Effector memory CD8-positive, alpha-beta T cell (primary cell): ENCODE data around the gene ABCD2.
"Not testable (repeated sequence)": the region's sequence is repeated elsewhere in the genome, so short reads cannot be mapped to it uniquely, and the experiment has no call there.

ENCODE experiments used
- ATAC-seq: fragments of 150-1000 bp; cut with Tn5 transposase; replicated peaks from 2 replicates; pipeline ENCODE4 v1.10.0; 2021; ENCODE audit warnings: mild to moderate bottlenecking, moderate library complexity
- DNase-seq, 3 experiments: peaks; one replicate each; pipeline ENCODE4 v3.0.0; 2021
- H3K27ac Mint-ChIP-seq, 2 donors: one replicate each; pipeline ENCODE4 v1.8.0; 2022; ENCODE audit warnings: mild to moderate bottlenecking in 2 of 2, mixed read lengths in 2 of 2, moderate library complexity in 2 of 2
- H3K27me3 Mint-ChIP-seq, 2 donors: one replicate each; pipeline ENCODE4 v1.8.0; 2022; ENCODE audit warnings: mixed read lengths in 2 of 2
- H3K36me3 Mint-ChIP-seq: one replicate; pipeline ENCODE4 v1.8.0; 2022; ENCODE audit warnings: mild to moderate bottlenecking, moderate library complexity, mixed read lengths; ENCODE audit not compliant: insufficient read depth
- H3K4me1 Mint-ChIP-seq, 2 donors: one replicate each; pipeline ENCODE4 v1.8.0; 2022; ENCODE audit warnings: low read depth in 2 of 2, mixed read lengths in 2 of 2
- H3K4me3 Mint-ChIP-seq, 2 donors: one replicate each; pipeline ENCODE4 v1.8.0; 2022; ENCODE audit warnings: mild to moderate bottlenecking in 2 of 2, mixed read lengths in 2 of 2, moderate library complexity in 2 of 2
- H3K9me3 Mint-ChIP-seq, 2 donors: one replicate each; pipeline ENCODE4 v1.8.0; 2022; ENCODE audit warnings: mixed read lengths in 2 of 2

ABCD2 gene

GRCh38 chr12:39605501-39605900, 14.1 kb downstream of the ABCD2 start:
- no peaks in the 10 kb centered on the region for H3K9me3 Mint-ChIP-seq
- H3K36me3 Mint-ChIP-seq: peaks cover 38% of the 10 kb centered on the region
- H3K27me3 Mint-ChIP-seq: no peaks in the 10 kb centered on the region
- H3K27ac Mint-ChIP-seq: peak overlapping the region; percentile 4 to 47
- no peak overlapping the region for H3K4me3 Mint-ChIP-seq
- DNase-seq: no peak
- no peak for ATAC-seq
- peaks cover 5 to 25% of the 10 kb centered on the region in 2 donors for H3K4me1 Mint-ChIP-seq

- H3K36me3 Mint-ChIP-seq: peaks cover 55% of the 10 kb centered on the region
- no peaks in the 10 kb centered on the region for H3K27me3 Mint-ChIP-seq
- DNase-seq (no peak), ATAC-seq (no peak)
- no peaks in the 10 kb centered on the region for H3K9me3 Mint-ChIP-seq
- H3K4me3 Mint-ChIP-seq: no peak overlapping the region
- no peak overlapping the region for H3K27ac Mint-ChIP-seq
- peaks cover 2 to 19% of the 10 kb centered on the region in 2 donors for H3K4me1 Mint-ChIP-seq
Measured at GRCh38 chr12:39603065-39603464, 16.5 kb downstream of the ABCD2 start.

GRCh38 chr12:39601951-39602350, 17.7 kb downstream of the ABCD2 start:
- not testable (repeated sequence) for H3K9me3 Mint-ChIP-seq, H3K4me3 Mint-ChIP-seq, H3K27ac Mint-ChIP-seq, DNase-seq, H3K27me3 Mint-ChIP-seq, ATAC-seq
- H3K36me3 Mint-ChIP-seq: peaks cover 53% of the 10 kb centered on the region
- peaks cover 6 to 19% of the 10 kb centered on the region in 2 donors for H3K4me1 Mint-ChIP-seq

- Mint-ChIP-seq H3K4me1 (peaks cover 3 to 13% of the 10 kb centered on the region in 2 donors), H3K9me3 (no peaks in the 10 kb centered on the region), H3K36me3 (peaks cover 31% of the 10 kb centered on the region), H3K27me3 (no peaks in the 10 kb centered on the region), H3K27ac (no peak overlapping the region), H3K4me3 (no peak overlapping the region)
- DNase-seq: no peak
- no peak for ATAC-seq
Measured at GRCh38 chr12:39595928-39596327, 23.7 kb downstream of the ABCD2 start.

GRCh38 chr12:39592295-39592694, 27.3 kb downstream of the ABCD2 start:
- no peaks in the 10 kb centered on the region for H3K27me3 Mint-ChIP-seq

GRCh38 chr12:39588348-39588747, 31.3 kb downstream of the ABCD2 start:
- no peak for DNase-seq
- H3K9me3 Mint-ChIP-seq: no peaks in the 10 kb centered on the region
- peaks cover 24% of the 10 kb centered on the region for H3K36me3 Mint-ChIP-seq
- peaks cover 0 to 9% of the 10 kb centered on the region in 2 donors for H3K4me1 Mint-ChIP-seq
- no peak for ATAC-seq
- no peak overlapping the region for H3K27ac Mint-ChIP-seq
- no peaks in the 10 kb centered on the region for H3K27me3 Mint-ChIP-seq
- H3K4me3 Mint-ChIP-seq: no peak overlapping the region

More at GRCh38 chr12:39592295-39592694, 27.3 kb downstream of the ABCD2 start:
- Mint-ChIP-seq H3K9me3 (no peaks in the 10 kb centered on the region), H3K4me1 (peaks cover 3 to 11% of the 10 kb centered on the region in 2 donors), H3K27ac (peak overlapping the region in 1 of 2 donors; percentile 71), H3K36me3 (peaks cover 11% of the 10 kb centered on the region), H3K4me3 (no peak overlapping the region)
- ATAC-seq (no peak), DNase-seq (no peak)

- Mint-ChIP-seq H3K36me3 (peaks cover 29% of the 10 kb centered on the region), H3K4me1 (peaks cover 0 to 6% of the 10 kb centered on the region in 2 donors), H3K9me3 (no peaks in the 10 kb centered on the region), H3K27me3 (no peaks in the 10 kb centered on the region), H3K27ac (peak overlapping the region in 1 of 2 donors; percentile 33), H3K4me3 (no peak overlapping the region)
- peak; percentile 84 for ATAC-seq
- DNase-seq: peak; percentile 18 to 30 (median 23)
Measured at GRCh38 chr12:39587225-39587624, 32.4 kb downstream of the ABCD2 start.

- Mint-ChIP-seq H3K4me3 (no peak overlapping the region), H3K4me1 (peaks cover 0 to 4% of the 10 kb centered on the region in 2 donors), H3K9me3 (no peaks in the 10 kb centered on the region), H3K27me3 (no peaks in the 10 kb centered on the region), H3K36me3 (peaks cover 29% of the 10 kb centered on the region), H3K27ac (no peak overlapping the region)
- DNase-seq: no peak
- no peak for ATAC-seq
Measured at GRCh38 chr12:39586816-39587215, 32.8 kb downstream of the ABCD2 start.

- Mint-ChIP-seq H3K27ac (no peak overlapping the region), H3K27me3 (no peaks in the 10 kb centered on the region), H3K4me1 (no peaks in the 10 kb centered on the region), H3K9me3 (no peaks in the 10 kb centered on the region), H3K4me3 (no peak overlapping the region), H3K36me3 (peaks cover 42% of the 10 kb centered on the region)
- DNase-seq (no peak), ATAC-seq (no peak)
Measured at GRCh38 chr12:39581592-39581991, 38.0 kb downstream of the ABCD2 start.

GRCh38 chr12:39575498-39575875, 44.1 kb downstream of the ABCD2 start:
- no peaks in the 10 kb centered on the region for H3K27me3 Mint-ChIP-seq
- H3K27ac Mint-ChIP-seq: peak overlapping the region; percentile 6 to 7
- peaks cover 48% of the 10 kb centered on the region for H3K36me3 Mint-ChIP-seq
- no peak for DNase-seq
- no peak overlapping the region for H3K4me3 Mint-ChIP-seq
- H3K9me3 Mint-ChIP-seq: no peaks in the 10 kb centered on the region
- H3K4me1 Mint-ChIP-seq: no peaks in the 10 kb centered on the region
- ATAC-seq: no peak

GRCh38 chr12:39574785-39575497, 44.7 kb downstream of the ABCD2 start:
- peaks cover 48% of the 10 kb centered on the region for H3K36me3 Mint-ChIP-seq
- H3K9me3 Mint-ChIP-seq: no peaks in the 10 kb centered on the region
- no peak overlapping the region for H3K4me3 Mint-ChIP-seq
- H3K27me3 Mint-ChIP-seq: no peaks in the 10 kb centered on the region
- ATAC-seq: no peak
- DNase-seq: no peak
- no peaks in the 10 kb centered on the region for H3K4me1 Mint-ChIP-seq
- peak overlapping the region; percentile 7 for H3K27ac Mint-ChIP-seq

- H3K36me3 Mint-ChIP-seq: peaks cover 53% of the 10 kb centered on the region
- DNase-seq (no peak), ATAC-seq (no peak)
- peak overlapping the region; percentile 7 for H3K27ac Mint-ChIP-seq
- no peak overlapping the region for H3K4me3 Mint-ChIP-seq
- no peaks in the 10 kb centered on the region for H3K27me3 Mint-ChIP-seq
- no peaks in the 10 kb centered on the region for H3K9me3 Mint-ChIP-seq
- H3K4me1 Mint-ChIP-seq: no peaks in the 10 kb centered on the region
Measured at GRCh38 chr12:39574378-39574777, 45.2 kb downstream of the ABCD2 start.

- H3K27ac Mint-ChIP-seq: peak overlapping the region in 1 of 2 donors; percentile 7
- no peak overlapping the region for H3K4me3 Mint-ChIP-seq
- no peaks in the 10 kb centered on the region for H3K4me1 Mint-ChIP-seq
- ATAC-seq (no peak), DNase-seq (no peak)
- H3K36me3 Mint-ChIP-seq: peaks cover 54% of the 10 kb centered on the region
- no peaks in the 10 kb centered on the region for H3K27me3 Mint-ChIP-seq
- no peaks in the 10 kb centered on the region for H3K9me3 Mint-ChIP-seq
Measured at GRCh38 chr12:39573971-39574370, 45.6 kb downstream of the ABCD2 start.

GRCh38 chr12:39572551-39572950, 47.1 kb downstream of the ABCD2 start:
- Mint-ChIP-seq H3K27ac (peak overlapping the region in 1 of 2 donors; percentile 83), H3K4me1 (no peaks in the 10 kb centered on the region), H3K9me3 (peaks cover 0 to 8% of the 10 kb centered on the region in 2 donors), H3K27me3 (no peaks in the 10 kb centered on the region), H3K4me3 (no peak overlapping the region), H3K36me3 (peaks cover 45% of the 10 kb centered on the region)
- ATAC-seq (no peak), DNase-seq (no peak)
